SK-N-SH treated with all-trans-retinoic acid at 6 μM for 48 hours (cell line): ENCODE data around the gene RFC2.

Experiments used
- ARNTL ChIP-seq: fragments of 450-650 bp; formaldehyde crosslinking; IDR thresholded peaks from 2 replicates; pipeline ENCODE4 v1.5.0; 2020; ENCODE audit warnings: low read depth, mild to moderate bottlenecking, moderate library complexity, borderline replicate concordance
- BACH2 ChIP-seq: fragments of 250-450 bp; sonication (Bioruptor Pico); IDR thresholded peaks from 2 replicates; pipeline ENCODE4 v1.9.0; 2021; ENCODE audit warnings: mild to moderate bottlenecking, borderline replicate concordance
- CREB5 ChIP-seq: fragments of 250-450 bp; sonication (Bioruptor Pico); IDR thresholded peaks from 2 replicates; pipeline ENCODE4 v1.5.1; 2020; ENCODE audit warnings: low read depth, mild to moderate bottlenecking, moderate library complexity
- POU6F1 ChIP-seq: fragments of 250-450 bp; sonication (Bioruptor Pico); IDR thresholded peaks from 2 replicates; pipeline ENCODE4 v1.8.0; 2021; ENCODE audit warnings: low read depth, mild to moderate bottlenecking, moderate library complexity, borderline replicate concordance
- PPARA ChIP-seq: fragments of 250-450 bp; sonication (Bioruptor Pico); IDR thresholded peaks from 2 replicates; pipeline ENCODE4 v1.5.0; 2020; ENCODE audit warnings: mild to moderate bottlenecking, borderline replicate concordance
- RARB ChIP-seq: fragments of 250-450 bp; sonication (Bioruptor Pico); IDR thresholded peaks from 2 replicates; pipeline ENCODE4 v1.8.0; 2021; ENCODE audit warnings: mild to moderate bottlenecking, moderate library complexity
- SNAI2 ChIP-seq: fragments of 250-450 bp; sonication (Bioruptor Pico); IDR thresholded peaks from 2 replicates; pipeline ENCODE4 v1.5.0; 2020; ENCODE audit warnings: mild to moderate bottlenecking, moderate library complexity
- TOX ChIP-seq: fragments of 250-450 bp; sonication (Bioruptor Pico); IDR thresholded peaks from 2 replicates; pipeline ENCODE4 v1.8.0; 2021; ENCODE audit warnings: mild to moderate bottlenecking, moderate library complexity, borderline replicate concordance
- ZNF8 ChIP-seq: fragments of 450-650 bp; formaldehyde crosslinking; IDR thresholded peaks from 2 replicates; pipeline ENCODE4 v1.5.0; 2020; ENCODE audit warnings: mild to moderate bottlenecking, moderate library complexity

DNA sequence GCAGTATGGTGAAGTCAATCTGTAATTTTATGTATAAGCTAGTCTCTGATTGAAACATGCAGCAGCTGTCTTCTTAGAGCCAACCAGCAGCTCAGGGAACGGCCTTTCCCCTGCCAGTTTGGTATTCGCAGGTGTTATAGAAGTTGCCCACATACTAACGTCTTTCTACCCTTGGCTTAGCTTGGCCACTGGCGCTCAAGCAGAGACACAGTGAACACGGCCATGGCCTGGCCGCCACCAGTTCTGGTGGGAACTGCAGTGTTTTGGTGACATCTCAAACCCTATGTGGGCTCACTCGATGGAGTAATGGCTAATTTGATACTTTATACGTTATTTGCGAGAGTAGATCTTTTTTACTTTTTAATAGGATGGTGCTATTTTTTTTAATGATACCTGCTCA lies 63.0 kb downstream of the RFC2 start:
- TF ChIP-seq SNAI2 (CRISPR knock-in tag) (no peak), ARNTL (no peak), RARB (no peak), CREB5 (CRISPR knock-in tag) (no peak), ZNF8 (no peak), BACH2 (CRISPR knock-in tag) (no peak), PPARA (CRISPR knock-in tag) (no peak), POU6F1 (CRISPR knock-in tag) (no peak), TOX (CRISPR knock-in tag) (no peak)
